ENCODE data around the gene ATXN7L1. TPM values are rescaled to one million over a fixed set of nuclear protein-coding genes. Genes with fewer than 3 reads are reported as not detected.
"Not testable (repeated sequence)": the region's sequence is repeated elsewhere in the genome, so short reads cannot be mapped to it uniquely, and the experiment has no call there.

Gene ATXN7L1
- total RNA-seq, 4 donors from 2014 or later: 8.1 to 13.5 (median 9.1) TPM

GRCh38 chr7:105890290-105890997 is 14.0 kb upstream of the ATXN7L1 start:
- DNase-seq (ENCODE audit: low spot score in 2 of 2): no peak
- intact Hi-C loops (cut with DNase I; ENCODE audit: low total_unique reads): no loop called here
- H3K4me3 ChIP-seq (ENCODE audit: low read depth, poor library complexity, severe bottlenecking): no peak overlapping the region
- WGBS, 2 donors: 79 to 88% methylated on average over 4 of the region's 4 CpGs
- TF ChIP-seq CTCF (IDR thresholded peaks at IDR 0.05) (no peak), POLR2A (IDR thresholded peaks at IDR 0.05) (no peak)

- DNase-seq (ENCODE audit: low spot score in 2 of 2): no peak
- TF ChIP-seq CTCF (IDR thresholded peaks at IDR 0.05): no peak
- no peak for TF ChIP-seq POLR2A (IDR thresholded peaks at IDR 0.05)
- intact Hi-C loops (cut with DNase I; ENCODE audit: low total_unique reads): no loop called here
- WGBS, 2 donors: 57 to 59% methylated on average over 6 of the region's 6 CpGs
- no peak overlapping the region for H3K4me3 ChIP-seq (ENCODE audit: low read depth, poor library complexity, severe bottlenecking)
Measured at GRCh38 chr7:105887569-105888189, 11.3 kb upstream of the ATXN7L1 start.

GRCh38 chr7:105886776-105887175 is 10.4 kb upstream of the ATXN7L1 start:
- TF ChIP-seq CTCF (IDR thresholded peaks at IDR 0.05) (no peak), POLR2A (IDR thresholded peaks at IDR 0.05) (no peak)
- intact Hi-C loops (cut with DNase I; ENCODE audit: low total_unique reads): no loop called here
- no peak for DNase-seq (ENCODE audit: low spot score in 2 of 2)
- no peak overlapping the region for H3K4me3 ChIP-seq (ENCODE audit: low read depth, poor library complexity, severe bottlenecking)
- WGBS, 2 donors: 47 to 61% methylated on average over 2 of the region's 2 CpGs

GRCh38 chr7:105885387-105886111 is 9.2 kb upstream of the ATXN7L1 start:
- 93 to 94% methylated on average over 6 of the region's 6 CpGs for WGBS, 2 donors
- intact Hi-C loops (cut with DNase I; ENCODE audit: low total_unique reads): no loop called here
- no peak overlapping the region for H3K4me3 ChIP-seq (ENCODE audit: low read depth, poor library complexity, severe bottlenecking)
- DNase-seq (ENCODE audit: low spot score in 2 of 2): no peak
- TF ChIP-seq CTCF (IDR thresholded peaks at IDR 0.05) (no peak), POLR2A (IDR thresholded peaks at IDR 0.05) (no peak)

- not testable (repeated sequence) for DNase-seq (ENCODE audit: low spot score in 2 of 2)
- 95% methylated on average over 6 of the region's 6 CpGs for WGBS, 2 donors
Measured at GRCh38 chr7:105883179-105883578, 6.8 kb upstream of the ATXN7L1 start.

GRCh38 chr7:105881439-105881838 is 5.0 kb upstream of the ATXN7L1 start:
- H3K4me3 ChIP-seq (ENCODE audit: low read depth, poor library complexity, severe bottlenecking): no peak overlapping the region
- no peak for TF ChIP-seq POLR2A (IDR thresholded peaks at IDR 0.05)
- TF ChIP-seq CTCF (IDR thresholded peaks at IDR 0.05): no peak
- WGBS, 2 donors: 90 to 100% methylated on average over 1 of the region's 1 CpG
- intact Hi-C loops (cut with DNase I; ENCODE audit: low total_unique reads): loop anchor here (5.0 kb wide), 1 partner anchor 1836 kb away; no protein-coding TSS in a partner anchor
- no peak for DNase-seq (ENCODE audit: low spot score in 2 of 2)

More at GRCh38 chr7:105883179-105883578, 6.8 kb upstream of the ATXN7L1 start:
- intact Hi-C loops (cut with DNase I; ENCODE audit: low total_unique reads): loop anchor here (5.0 kb wide), 1 partner anchor 1834 kb away; no protein-coding TSS in a partner anchor
- not testable (repeated sequence) for H3K4me3 ChIP-seq (ENCODE audit: low read depth, poor library complexity, severe bottlenecking)
